GM19372 (cell line): ENCODE measurements around the gene BZW2.
"Not testable (repeated sequence)": the region's sequence is repeated elsewhere in the genome, so short reads cannot be mapped to it uniquely, and the experiment has no call there.

Experiments
- ATAC-seq: cut with Tn5 transposase; IDR thresholded peaks from one replicate; pipeline ENCODE4 v1.9.1; 2021; ENCODE audit warnings: mild to moderate bottlenecking, low read depth, moderate library complexity; ENCODE audit not compliant: unreplicated experiment

BZW2 gene

GRCh38 chr7:16644636-16645592, 1.1 kb upstream of the BZW2 start:
- peak; percentile 11 for ATAC-seq

GRCh38 chr7:16646472-16647072, 591 bp downstream of the BZW2 start:
- ATAC-seq, result peak; percentile 1

GRCh38 chr7:16647435-16647960, 1.5 kb downstream of the BZW2 start:
- no peak for ATAC-seq

- ATAC-seq, result no peak
Measured at GRCh38 chr7:16648551-16648950, 2.6 kb downstream of the BZW2 start.

GRCh38 chr7:16649196-16649595, 3.2 kb downstream of the BZW2 start:
- no peak for ATAC-seq

GRCh38 chr7:16650266-16650665, 4.3 kb downstream of the BZW2 start:
- no peak for ATAC-seq

- no peak for ATAC-seq
Measured at GRCh38 chr7:16651396-16652239, 5.6 kb downstream of the BZW2 start.

GRCh38 chr7:16652240-16652583, 6.2 kb downstream of the BZW2 start:
- ATAC-seq, result no peak

GRCh38 chr7:16652888-16653287, 6.9 kb downstream of the BZW2 start:
- ATAC-seq, result no peak

- no peak for ATAC-seq
Measured at GRCh38 chr7:16655394-16655793, 9.4 kb downstream of the BZW2 start.

GRCh38 chr7:16656141-16656540, 10.2 kb downstream of the BZW2 start:
- no peak for ATAC-seq

- no peak for ATAC-seq
Measured at GRCh38 chr7:16657656-16658279, 11.8 kb downstream of the BZW2 start.

- ATAC-seq, result not testable (repeated sequence)
Measured at GRCh38 chr7:16659854-16660497, 14.0 kb downstream of the BZW2 start.

- no peak for ATAC-seq
Measured at GRCh38 chr7:16660702-16661464, 14.9 kb downstream of the BZW2 start.

GRCh38 chr7:16661924-16662323, 15.9 kb downstream of the BZW2 start:
- ATAC-seq, result no peak

- no peak for ATAC-seq
Measured at GRCh38 chr7:16667355-16667754, 21.4 kb downstream of the BZW2 start.

GRCh38 chr7:16668049-16668858, 22.3 kb downstream of the BZW2 start:
- no peak for ATAC-seq

- no peak for ATAC-seq
Measured at GRCh38 chr7:16668978-16669377, 23.0 kb downstream of the BZW2 start.
